Gastroesophageal sphincter (tissue), 4 donors: ENCODE results near the gene KRT3. TPM values are rescaled to one million over a fixed set of nuclear protein-coding genes. Genes with fewer than 3 reads are reported as not detected.

Experiments
- ATAC-seq: fragments of 150-250 bp; one replicate; pipeline ENCODE4 v1.9.1; 2016; ENCODE audit warnings: mild to moderate bottlenecking, moderate library complexity
- H3K27ac ChIP-seq, 4 donors: fragments of 200-600 bp; sonication (generic) in 3 of 4; 1 replicate in 3 of 4; 2 replicates in 1 of 4; pipeline ENCODE4 v1.5.1; 2016 to 2019
- H3K27me3 ChIP-seq: fragments of 200-600 bp; sonication (generic); one replicate; pipeline ENCODE4 v1.5.1; 2019
- H3K36me3 ChIP-seq, 2 donors: fragments of 200-600 bp; sonication (generic); one replicate each; pipeline ENCODE4 v1.5.1; 2019; ENCODE audit warnings: control low read depth in 1 of 2
- H3K4me1 ChIP-seq, 3 donors: fragments of 200-600 bp; sonication (generic); 1 replicate in 2 of 3; 2 replicates in 1 of 3; pipeline ENCODE4 v1.5.1; 2016 to 2019; ENCODE audit warnings: control low read depth in 2 of 3
- H3K4me3 ChIP-seq, 2 donors: fragments of 200-600 bp; sonication (generic); one replicate each; pipeline ENCODE4 v1.5.1; 2019; ENCODE audit warnings: mild to moderate bottlenecking in 1 of 2, moderate library complexity in 1 of 2
- H3K9me3 ChIP-seq, 3 donors: fragments of 200-600 bp; sonication (generic); one replicate each; pipeline ENCODE4 v1.5.1; 2017 to 2019; ENCODE audit warnings: control low read depth in 2 of 3
- CTCF ChIP-seq, 4 experiments: fragments of 200-600 bp in 2 of 4; fragments of 450-650 bp in 2 of 4; sonication (generic) in 1 of 4; IDR thresholded peaks; one replicate each; pipeline ENCODE4 v1.5.1; 2017 to 2019; ENCODE audit warnings: antibody characterized with exemption in 4 of 4, mild to moderate bottlenecking in 2 of 4, moderate library complexity in 2 of 4
- EP300 ChIP-seq: sonication (generic); formaldehyde crosslinking; IDR thresholded peaks from one replicate; pipeline ENCODE4 v1.6.1; 2017; ENCODE audit warnings: antibody characterized with exemption, mild to moderate bottlenecking
- POLR2A ChIP-seq, 2 donors: fragments of 450-650 bp; IDR thresholded peaks; one replicate each; pipeline ENCODE4 v1.6.1; 2017; ENCODE audit warnings: antibody characterized with exemption in 2 of 2, mild to moderate bottlenecking in 2 of 2, moderate library complexity in 1 of 2
- POLR2AphosphoS5 ChIP-seq: sonication (generic); formaldehyde crosslinking; IDR thresholded peaks from one replicate; pipeline ENCODE4 v1.6.1; 2017; ENCODE audit warnings: antibody characterized with exemption
- WGBS, 2 donors: methylation state at CpG; one replicate each; pipeline ENCODE4 v1.1.5; 2018; ENCODE audit warnings: low coverage in 1 of 2; 5-methylcytosine and 5-hydroxymethylcytosine counted together
- total RNA-seq, 4 donors: library from RNA; depleted of rRNA; stranded (reverse); fragments of >200 nt; gene quantifications; one replicate each; pipeline ENCODE4 v1.1.0, GENCODE V29; 2016

KRT3 gene
- total RNA-seq, 4 donors from 2014 or later, result not detected

GRCh38 chr12:52772772-52773171 is 23.1 kb downstream of the KRT3 start:
- H3K4me1 ChIP-seq, result no peaks in the 10 kb centered on the region
- H3K4me3 ChIP-seq, result no peak overlapping the region
- no peak for ATAC-seq
- H3K36me3 ChIP-seq, result no peaks in the 10 kb centered on the region
- no peak for TF ChIP-seq POLR2AphosphoS5
- no peak for TF ChIP-seq POLR2A (IDR thresholded peaks at IDR 0.05)
- no peak for TF ChIP-seq EP300
- no peak for TF ChIP-seq CTCF (IDR thresholded peaks at IDR 0.05)
- no peaks in the 10 kb centered on the region for H3K9me3 ChIP-seq
- WGBS, 2 donors, result 53 to 79% methylated on average over 2 to 3 of the region's 3 CpGs
- peaks cover 32% of the 10 kb centered on the region for H3K27me3 ChIP-seq
- H3K27ac ChIP-seq, result no peak overlapping the region

- WGBS, 2 donors, result 74% methylated on average over 3 of the region's 4 CpGs; no CpG with 5 or more reads in 1 of the 2 donors
- no peak overlapping the region for H3K4me3 ChIP-seq
- H3K27ac ChIP-seq, result no peak overlapping the region
- H3K36me3 ChIP-seq, result no peaks in the 10 kb centered on the region
- no peaks in the 10 kb centered on the region for H3K4me1 ChIP-seq
- H3K9me3 ChIP-seq, result no peaks in the 10 kb centered on the region
- peaks cover 26% of the 10 kb centered on the region for H3K27me3 ChIP-seq
- ATAC-seq, result no peak
- TF ChIP-seq POLR2A (IDR thresholded peaks at IDR 0.05), result no peak
- TF ChIP-seq POLR2AphosphoS5, result no peak
- TF ChIP-seq EP300, result no peak
- no peak for TF ChIP-seq CTCF (IDR thresholded peaks at IDR 0.05)
These were observed 23.7 kb downstream of the KRT3 start for GRCh38 chr12:52772188-52772587.

- Histone ChIP-seq H3K27ac (no peak overlapping the region), H3K4me3 (no peak overlapping the region), H3K27me3 (peaks cover 20% of the 10 kb centered on the region), H3K4me1 (no peaks in the 10 kb centered on the region), H3K36me3 (no peaks in the 10 kb centered on the region), H3K9me3 (no peaks in the 10 kb centered on the region)
- TF ChIP-seq POLR2A (IDR thresholded peaks at IDR 0.05) (no peak), EP300 (no peak), POLR2AphosphoS5 (no peak), CTCF (IDR thresholded peaks at IDR 0.05) (no peak)
- no peak for ATAC-seq
- 80% methylated on average over 2 to 4 of the region's 4 CpGs for WGBS, 2 donors
These were observed 24.4 kb downstream of the KRT3 start for GRCh38 chr12:52771505-52771904.

- Histone ChIP-seq H3K9me3 (no peaks in the 10 kb centered on the region), H3K27me3 (peaks cover 20% of the 10 kb centered on the region), H3K4me3 (no peak overlapping the region), H3K36me3 (no peaks in the 10 kb centered on the region), H3K4me1 (no peaks in the 10 kb centered on the region), H3K27ac (no peak overlapping the region)
- no peak for ATAC-seq
- no peak for TF ChIP-seq CTCF (IDR thresholded peaks at IDR 0.05)
- TF ChIP-seq POLR2AphosphoS5, result no peak
- no peak for TF ChIP-seq EP300
- TF ChIP-seq POLR2A (IDR thresholded peaks at IDR 0.05), result no peak
- WGBS, 2 donors, result 69 to 70% methylated on average over 2 of the region's 6 CpGs
These were observed 24.8 kb downstream of the KRT3 start for GRCh38 chr12:52771088-52771487.

GRCh38 chr12:52769946-52770345 is 26.0 kb downstream of the KRT3 start:
- no peak for ATAC-seq
- Histone ChIP-seq H3K4me1 (no peaks in the 10 kb centered on the region), H3K9me3 (no peaks in the 10 kb centered on the region), H3K36me3 (no peaks in the 10 kb centered on the region), H3K27me3 (peaks cover 12% of the 10 kb centered on the region), H3K27ac (no peak overlapping the region), H3K4me3 (no peak overlapping the region)
- no peak for TF ChIP-seq EP300
- TF ChIP-seq POLR2A (IDR thresholded peaks at IDR 0.05), result no peak
- TF ChIP-seq CTCF (IDR thresholded peaks at IDR 0.05), result no peak
- no peak for TF ChIP-seq POLR2AphosphoS5
